Central memory CD4-positive, alpha-beta T cell (primary cell): ENCODE measurements around the gene PGAP1.

Experiments used
- DNase-seq: peaks from one replicate; pipeline ENCODE4 v3.0.0; 2022

The PGAP1 gene

GRCh38 chr2:196783431-196784094 lies 142.9 kb downstream of the PGAP1 start:
- no peak for DNase-seq
